GM23338 (cell line): Measurements from ENCODE around the gene MYL1. TPM values are rescaled to one million over a fixed set of nuclear protein-coding genes. Genes with fewer than 3 reads are reported as not detected.

Experiments
- ATAC-seq: fragments of 200-7000 bp; cut with Tn5 transposase; 3 replicates; pipeline ENCODE4 v1.9.1; 2020
- DNase-seq: peaks from one replicate; pipeline ENCODE4 v3.0.0-alpha.2; 2015; ENCODE audit warnings: low spot score
- H2AFZ ChIP-seq: fragments of 200-600 bp; sonication (generic); 2 replicates; pipeline ENCODE4 v1.8.0; 2016; ENCODE audit warnings: antibody characterized with exemption, mild to moderate bottlenecking, moderate library complexity
- H3F3A ChIP-seq: fragments of 200-600 bp; sonication (generic); replicated peaks from 2 replicates; pipeline ENCODE4 v1.8.0; 2017; ENCODE audit warnings: antibody characterized with exemption, mixed run types, low read depth
- H3K27ac ChIP-seq: fragments of 200-600 bp; sonication (generic); 2 replicates; pipeline ENCODE4 v1.6.1; 2016; ENCODE audit warnings: low read depth
- H3K27me3 ChIP-seq: fragments of 200-600 bp; sonication (generic); 2 replicates; pipeline ENCODE4 v1.8.0; 2016; ENCODE audit warnings: mild to moderate bottlenecking, mixed run types, moderate library complexity; ENCODE audit not compliant: insufficient read depth
- H3K36me3 ChIP-seq: fragments of 200-600 bp; sonication (generic); 2 replicates; pipeline ENCODE4 v1.8.0; 2016; ENCODE audit warnings: mild to moderate bottlenecking; ENCODE audit not compliant: insufficient read depth
- H3K4me1 ChIP-seq: fragments of 200-600 bp; sonication (generic); 2 replicates; pipeline ENCODE4 v1.8.0; 2016; ENCODE audit warnings: mild to moderate bottlenecking, moderate library complexity; ENCODE audit not compliant: insufficient read depth
- H3K4me2 ChIP-seq: fragments of 200-600 bp; sonication (generic); 2 replicates; pipeline ENCODE4 v1.7.1; 2017; ENCODE audit warnings: mixed run types
- H3K4me3 ChIP-seq: fragments of 200-600 bp; sonication (generic); 2 replicates; pipeline ENCODE4 v1.6.1; 2016; ENCODE audit warnings: mixed run types
- H3K79me2 ChIP-seq: fragments of 200-600 bp; sonication (generic); replicated peaks from 2 replicates; pipeline ENCODE4 v1.8.0; 2017; ENCODE audit warnings: mild to moderate bottlenecking; ENCODE audit not compliant: insufficient read depth
- H3K9me2 ChIP-seq: fragments of 200-600 bp; sonication (generic); 2 replicates; pipeline ENCODE4 v1.8.0; 2017; ENCODE audit not compliant: insufficient read depth
- H4K20me1 ChIP-seq: fragments of 200-600 bp; sonication (generic); replicated peaks from 2 replicates; pipeline ENCODE4 v1.8.0; 2017; ENCODE audit warnings: mild to moderate bottlenecking; ENCODE audit not compliant: insufficient read depth
- H3K27ac Mint-ChIP-seq: 2 replicates; pipeline ENCODE4 v1.8.0; 2020; ENCODE audit warnings: inconsistent platforms, mild to moderate bottlenecking, moderate library complexity, mixed read lengths
- H3K27me3 Mint-ChIP-seq: 3 replicates; pipeline ENCODE4 v1.8.0; 2022; ENCODE audit warnings: low read depth, mild to moderate bottlenecking, moderate library complexity, mixed read lengths, inconsistent platforms; ENCODE audit not compliant: insufficient read depth, poor library complexity
- H3K36me3 Mint-ChIP-seq: 3 replicates; pipeline ENCODE4 v1.8.0; 2021; ENCODE audit warnings: low read depth, mild to moderate bottlenecking, inconsistent platforms, moderate library complexity, mixed read lengths
- H3K4me1 Mint-ChIP-seq: 3 replicates; pipeline ENCODE4 v1.8.0; 2020; ENCODE audit warnings: mild to moderate bottlenecking, inconsistent platforms, mixed read lengths
- H3K4me3 Mint-ChIP-seq: 3 replicates; pipeline ENCODE4 v1.8.0; 2021; ENCODE audit warnings: moderate library complexity, mild to moderate bottlenecking, inconsistent platforms, mixed read lengths
- H3K9me3 Mint-ChIP-seq: 3 replicates; pipeline ENCODE4 v1.8.0; 2020; ENCODE audit warnings: moderate library complexity, mild to moderate bottlenecking, inconsistent platforms, mixed read lengths
- POLR2AphosphoS5 ChIP-seq: IDR thresholded peaks from 2 replicates; pipeline ENCODE4 v1.6.1; 2016; ENCODE audit warnings: antibody characterized with exemption, low read depth
- REST ChIP-seq: IDR thresholded peaks from one replicate; pipeline ENCODE4 v1.6.1; 2018; ENCODE audit warnings: antibody characterized with exemption; ENCODE audit not compliant: unreplicated experiment
- STAT1 ChIP-seq: IDR thresholded peaks from one replicate; pipeline ENCODE4 v1.6.1; 2016; ENCODE audit warnings: antibody characterized with exemption; ENCODE audit not compliant: unreplicated experiment
- ZNF331 ChIP-seq: fragments of 250-450 bp; sonication (Bioruptor Pico); IDR thresholded peaks from 2 replicates; pipeline ENCODE4 v1.5.0; 2020; ENCODE audit warnings: low read depth, mild to moderate bottlenecking, moderate library complexity
- ZNF462 ChIP-seq: fragments of 250-450 bp; sonication (Bioruptor Pico); IDR thresholded peaks from 2 replicates; pipeline ENCODE4 v1.5.0; 2020; ENCODE audit warnings: mild to moderate bottlenecking, moderate library complexity
- polyA plus RNA-seq: library from polyadenylated mRNA; unstranded; fragments of >200 nt; fragmentation: Nextera tagmentation; extraction: Ambion mirVana; gene quantifications from 2 replicates; pipeline ENCODE4 v1.2.1, GENCODE V29; 2016
- total RNA-seq: library from RNA; depleted of rRNA; stranded (reverse); fragments of >200 nt; shearing (Covaris generic); gene quantifications from 2 replicates; pipeline ENCODE4 v1.2.3, GENCODE V29; 2014

MYL1 gene
- total and polyA plus RNA-seq, 2 experiments from 2014 or later: not detected

GRCh38 chr2:210302326-210302725 is 12.6 kb downstream of the MYL1 start:
- no peak overlapping the region for H3K27ac Mint-ChIP-seq
- Histone ChIP-seq H4K20me1 (no peaks in the 10 kb centered on the region), H3K36me3 (no peaks in the 10 kb centered on the region), H3K4me2 (no peak overlapping the region), H3K27ac (no peak overlapping the region), H3F3A (no peaks in the 10 kb centered on the region), H2AFZ (no peak overlapping the region; the same call in 1 of the 2 replicates), H3K4me1 (no peaks in the 10 kb centered on the region), H3K9me2 (no peaks in the 10 kb centered on the region), H3K27me3 (no peaks in the 10 kb centered on the region), H3K4me3 (no peak overlapping the region), H3K79me2 (no peaks in the 10 kb centered on the region)
- ATAC-seq (no peak), DNase-seq (no peak)
- H3K4me1 Mint-ChIP-seq: peaks cover 2% of the 10 kb centered on the region; the same call in 1 of the 3 replicates
- no peaks in the 10 kb centered on the region for H3K9me3 Mint-ChIP-seq
- TF ChIP-seq STAT1 (no peak), ZNF331 (CRISPR knock-in tag) (no peak), REST (no peak), POLR2AphosphoS5 (no peak), ZNF462 (CRISPR knock-in tag) (no peak)
- no peak overlapping the region for H3K4me3 Mint-ChIP-seq
- H3K27me3 Mint-ChIP-seq: no peaks in the 10 kb centered on the region
- no peaks in the 10 kb centered on the region for H3K36me3 Mint-ChIP-seq
